Natural killer cell (primary cell): ENCODE measurements around the gene RND1. TPM values are rescaled to one million over a fixed set of nuclear protein-coding genes. Genes with fewer than 3 reads are reported as not detected.

Source experiments
- ATAC-seq, 3 donors: fragments of 150-1000 bp in 2 of 3; fragments of 200-7000 bp in 1 of 3; cut with Tn5 transposase; 1 replicate in 1 of 3; 2 replicates in 2 of 3; pipeline ENCODE4 v1.10.0; 2021; ENCODE audit warnings: mild to moderate bottlenecking in 2 of 3, moderate library complexity in 2 of 3
- DNase-seq, 2 donors: peaks; one replicate each; pipeline versions ENCODE4 v3.0.0 to v3.0.0-alpha.2; 2013 to 2021; ENCODE audit warnings: mixed read lengths in 1 of 2
- H3K27ac ChIP-seq: one replicate; pipeline ENCODE4 v1.5.1; 2013; ENCODE audit warnings: mild to moderate bottlenecking, low read length
- H3K27me3 ChIP-seq: one replicate; pipeline ENCODE4 v1.6.1; 2013; ENCODE audit warnings: low read length; ENCODE audit not compliant: control insufficient read depth, insufficient read depth
- H3K36me3 ChIP-seq: one replicate; pipeline ENCODE4 v1.6.1; 2013; ENCODE audit warnings: low read length; ENCODE audit not compliant: control insufficient read depth, insufficient read depth
- H3K4me1 ChIP-seq: one replicate; pipeline ENCODE4 v1.6.1; 2013; ENCODE audit warnings: low read length; ENCODE audit not compliant: control insufficient read depth, insufficient read depth
- H3K4me3 ChIP-seq: one replicate; pipeline ENCODE4 v1.5.1; 2013; ENCODE audit warnings: low read length
- H3K9me3 ChIP-seq: one replicate; pipeline ENCODE4 v1.6.1; 2013; ENCODE audit warnings: low read length; ENCODE audit not compliant: control insufficient read depth, insufficient read depth
- H3K27ac Mint-ChIP-seq, 2 donors: one replicate each; pipeline ENCODE4 v1.8.0; 2022; ENCODE audit warnings: mild to moderate bottlenecking in 2 of 2, mixed read lengths in 2 of 2, moderate library complexity in 1 of 2
- H3K27me3 Mint-ChIP-seq, 2 donors: one replicate each; pipeline ENCODE4 v1.8.0; 2022; ENCODE audit warnings: low read depth in 2 of 2, mixed read lengths in 2 of 2
- H3K36me3 Mint-ChIP-seq: one replicate; pipeline ENCODE4 v1.8.0; 2022; ENCODE audit warnings: mixed read lengths
- H3K4me1 Mint-ChIP-seq, 2 donors: one replicate each; pipeline ENCODE4 v1.8.0; 2022; ENCODE audit warnings: mixed read lengths in 2 of 2
- H3K4me3 Mint-ChIP-seq: one replicate; pipeline ENCODE4 v1.8.0; 2022; ENCODE audit warnings: mild to moderate bottlenecking, moderate library complexity, mixed read lengths
- H3K9me3 Mint-ChIP-seq, 2 donors: one replicate each; pipeline ENCODE4 v1.8.0; 2022; ENCODE audit warnings: mixed read lengths in 2 of 2
- CTCF ChIP-seq: fragments of 200-600 bp; IDR thresholded peaks from one replicate; pipeline ENCODE4 v1.8.0; 2022; ENCODE audit warnings: antibody characterized with exemption
- WGBS: methylation state at CpG from one replicate; pipeline ENCODE4 v1.1.7; 2013; ENCODE audit warnings: missing lambda C conversion rate; ENCODE audit not compliant: insufficient coverage; 5-methylcytosine and 5-hydroxymethylcytosine counted together
- intact Hi-C: fragments of 100-400 bp; cut with micrococcal nuclease; formaldehyde crosslinking; loops from one replicate; pipeline ENCODE4 v1.14.2; 2022
- total RNA-seq, 4 donors: library from RNA; stranded (reverse); fragments of 120-200 nt in 1 of 4; gene quantifications; one replicate each; pipeline versions ENCODE4 v1.2.3 to v1.2.4, GENCODE V29; 2013 to 2022

RND1 gene
- total RNA-seq, 3 donors from 2014 or later (not counting 1 experiment from before 2014, with no cell fraction given) = 1.7 to 6.8 (median 5.6) TPM

- DNase-seq = no peak
- WGBS = 50% methylated on average over 1 of the region's 2 CpGs
- Histone ChIP-seq H3K9me3 (no peaks in the 10 kb centered on the region), H3K4me1 (peaks cover 14% of the 10 kb centered on the region), H3K27ac (no peak overlapping the region), H3K4me3 (no peak overlapping the region), H3K27me3 (no peaks in the 10 kb centered on the region), H3K36me3 (no peaks in the 10 kb centered on the region)
- no peak for ATAC-seq
- no peak overlapping the region for H3K4me3 Mint-ChIP-seq
- no peak overlapping the region for H3K27ac Mint-ChIP-seq
- H3K4me1 Mint-ChIP-seq = peaks cover 6 to 11% of the 10 kb centered on the region in 2 donors
- no peaks in the 10 kb centered on the region for H3K9me3 Mint-ChIP-seq
- intact Hi-C loops = loop anchor here (5.0 kb wide), 1 partner anchor 88 kb away; no protein-coding TSS in a partner anchor
- peaks cover 7 to 9% of the 10 kb centered on the region in 2 donors for H3K27me3 Mint-ChIP-seq
- TF ChIP-seq CTCF = no peak
- no peaks in the 10 kb centered on the region for H3K36me3 Mint-ChIP-seq
These were observed 34.0 kb upstream of the RND1 start for GRCh38 chr12:48899651-48900050.

DNA sequence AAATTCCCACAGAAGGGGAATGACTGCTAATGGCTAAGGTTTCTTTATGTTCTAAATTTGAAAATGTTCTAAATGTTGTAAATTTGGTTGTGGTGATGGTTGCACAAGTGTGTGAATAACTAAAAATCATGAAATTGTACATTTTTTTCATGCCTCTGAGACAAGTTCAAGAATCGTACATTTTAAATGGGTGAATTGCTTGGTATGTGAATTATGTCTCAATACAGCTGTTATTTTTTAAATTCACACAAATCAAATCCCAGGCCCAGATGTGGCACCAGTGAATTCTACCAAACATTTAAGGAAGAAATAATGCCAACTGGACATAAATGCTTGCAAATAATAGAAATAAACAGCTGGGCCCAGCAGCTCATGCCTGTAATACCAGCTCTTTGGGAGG lies 28.6 kb upstream of the RND1 start:
- DNase-seq (no peak), ATAC-seq (no peak)
- no peaks in the 10 kb centered on the region for H3K9me3 Mint-ChIP-seq
- no peak for TF ChIP-seq CTCF
- H3K4me1 Mint-ChIP-seq = peaks cover 0 to 5% of the 10 kb centered on the region in 2 donors
- Histone ChIP-seq H3K9me3 (no peaks in the 10 kb centered on the region), H3K27ac (no peak overlapping the region), H3K36me3 (no peaks in the 10 kb centered on the region), H3K4me1 (peaks cover 9% of the 10 kb centered on the region), H3K27me3 (peaks cover 11% of the 10 kb centered on the region), H3K4me3 (no peak overlapping the region)
- no peak overlapping the region for H3K27ac Mint-ChIP-seq
- intact Hi-C loops = loop anchor here (5.0 kb wide), 1 partner anchor 142 kb away; no protein-coding TSS in a partner anchor
- H3K36me3 Mint-ChIP-seq = no peaks in the 10 kb centered on the region
- H3K27me3 Mint-ChIP-seq = peaks cover 14 to 24% of the 10 kb centered on the region in 2 donors
- 100% methylated on average over 1 of the region's 1 CpG for WGBS
- no peak overlapping the region for H3K4me3 Mint-ChIP-seq

- H3K27ac Mint-ChIP-seq = no peak overlapping the region
- peak; percentile 90 for TF ChIP-seq CTCF
- H3K27me3 ChIP-seq = peaks cover 11% of the 10 kb centered on the region
- intact Hi-C loops = loop anchor here (1.0 to 5.0 kb wide), 2 partner anchors 38 to 139 kb away; no protein-coding TSS in a partner anchor
- H3K36me3 Mint-ChIP-seq = no peaks in the 10 kb centered on the region
- H3K4me3 Mint-ChIP-seq = no peak overlapping the region
- H3K4me1 Mint-ChIP-seq = peaks cover 0 to 5% of the 10 kb centered on the region in 2 donors
- H3K9me3 Mint-ChIP-seq = no peaks in the 10 kb centered on the region
- peak; percentile 70 to 86 for DNase-seq
- no peaks in the 10 kb centered on the region for H3K9me3 ChIP-seq
- H3K27me3 Mint-ChIP-seq = peaks cover 7 to 18% of the 10 kb centered on the region in 2 donors
- no peaks in the 10 kb centered on the region for H3K36me3 ChIP-seq
- 11% methylated on average over 37 of the region's 37 CpGs for WGBS
- no peak overlapping the region for H3K4me3 ChIP-seq
- no peak overlapping the region for H3K27ac ChIP-seq
- peak; percentile 83 to 99 (median 98) for ATAC-seq
- peaks cover 9% of the 10 kb centered on the region for H3K4me1 ChIP-seq
These were observed 25.2 kb upstream of the RND1 start for GRCh38 chr12:48890657-48891418.
